Measurements from ENCODE around the gene UBE2C. TPM values are rescaled to one million over a fixed set of nuclear protein-coding genes. Genes with fewer than 3 reads are reported as not detected.

The UBE2C gene
- total RNA-seq, 2 experiments from 2014 or later = 251 to 261 TPM

DNA sequence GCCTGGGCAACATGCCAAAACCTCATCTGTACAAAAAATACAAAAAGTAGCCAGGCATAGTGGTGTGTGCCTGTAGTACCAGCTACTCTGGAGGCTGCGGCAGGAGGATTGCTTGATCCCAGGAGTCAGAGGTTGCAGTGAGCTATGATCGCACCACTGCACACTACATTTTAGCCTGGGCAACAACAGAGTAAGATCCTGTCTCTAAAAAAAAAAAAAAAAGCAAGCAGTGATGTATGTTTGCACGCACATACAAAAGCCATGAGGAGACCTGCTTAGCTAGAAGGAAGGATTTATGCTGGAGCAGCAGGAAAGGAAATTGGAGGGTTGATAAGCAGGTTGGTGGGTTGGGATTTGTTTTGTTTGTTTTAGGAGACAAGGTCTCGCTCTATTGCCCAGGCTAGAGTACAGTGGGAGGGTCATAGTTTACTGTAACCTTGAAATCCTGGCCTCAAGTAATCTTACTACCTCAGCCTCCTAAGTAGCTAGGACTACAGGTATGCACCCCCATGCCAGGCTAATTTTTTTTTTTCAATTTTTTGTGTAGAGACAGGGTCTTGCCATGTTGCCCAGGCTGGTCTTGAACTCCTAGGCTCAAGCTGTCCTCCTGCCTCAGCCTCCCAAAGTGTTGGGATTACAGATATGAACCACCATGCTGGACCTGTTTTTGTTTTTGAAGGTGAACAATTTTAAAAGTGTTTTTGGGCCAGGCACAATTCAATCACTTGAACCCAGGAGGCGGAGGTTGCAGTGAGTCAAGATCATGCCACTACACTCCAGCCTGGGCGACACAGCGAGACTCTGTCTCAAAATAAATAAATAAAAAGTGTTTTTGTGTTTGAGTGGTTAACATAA lies 49.0 kb downstream of the UBE2C start:
- H3K27me3 Mint-ChIP-seq (ENCODE audit: low read depth) = no peaks in the 10 kb centered on the region
- CTCF ChIA-PET = interaction anchor here (1.6 kb wide), 1 partner anchor 62 kb away, joined by 4 read pairs; no protein-coding TSS in a partner anchor
- H3K27ac Mint-ChIP-seq = no peak overlapping the region
- no peak for DNase-seq
- ATAC-seq = no peak
- H3K9me3 Mint-ChIP-seq (ENCODE audit: insufficient read depth) = no peaks in the 10 kb centered on the region
- peaks cover 31% of the 10 kb centered on the region for H3K4me1 Mint-ChIP-seq (ENCODE audit: low read depth)
- POLR2A ChIA-PET = no interaction called here
- no peak overlapping the region for H3K4me3 Mint-ChIP-seq
- peaks cover 4% of the 10 kb centered on the region for H3K36me3 Mint-ChIP-seq (ENCODE audit: low read depth)

DNA sequence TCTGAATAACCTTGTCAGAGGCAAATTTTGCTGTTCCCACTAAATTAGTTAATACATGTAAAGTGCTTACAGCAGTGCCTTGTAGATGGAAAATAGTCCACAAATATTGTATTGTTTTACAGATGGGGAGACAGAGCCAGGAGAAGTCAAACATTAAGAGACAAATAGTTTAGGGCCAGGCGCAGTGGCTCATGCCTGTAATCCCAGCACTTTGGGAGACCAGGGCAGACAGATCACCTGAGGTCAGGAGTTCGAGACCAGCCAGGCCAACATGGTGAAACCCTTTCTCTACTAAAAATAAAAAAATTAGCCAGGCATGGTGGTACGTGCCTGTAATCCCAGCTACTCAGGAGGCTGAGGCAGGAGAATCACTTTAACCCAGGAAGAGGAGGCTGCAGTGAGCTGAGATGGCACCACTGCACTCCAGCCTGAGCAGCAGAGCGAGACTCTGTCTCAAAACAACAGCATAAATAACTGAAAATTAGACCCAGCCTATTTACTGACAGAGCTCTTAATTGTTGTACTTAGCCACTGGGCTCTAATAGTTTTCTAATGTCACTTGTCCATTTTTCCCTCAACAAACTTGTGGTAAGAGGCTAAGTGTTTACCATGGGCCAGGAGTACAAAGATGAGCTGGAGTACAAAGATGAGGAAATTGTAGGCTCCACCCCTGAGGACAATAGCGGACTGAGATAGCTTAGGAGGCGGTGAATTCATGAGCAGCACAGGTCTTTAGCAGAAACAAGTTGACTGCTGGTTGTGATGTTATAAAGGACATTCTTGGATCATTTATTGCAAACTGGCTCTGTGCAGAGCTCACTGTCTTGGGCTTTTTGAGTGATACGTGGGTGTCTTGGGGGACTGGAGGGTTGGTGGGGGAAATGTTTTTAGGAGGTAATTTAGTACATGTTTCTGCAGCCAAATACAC lies 51.4 kb downstream of the UBE2C start:
- Mint-ChIP-seq H3K27me3 (ENCODE audit: low read depth) (no peaks in the 10 kb centered on the region), H3K9me3 (ENCODE audit: insufficient read depth) (no peaks in the 10 kb centered on the region), H3K27ac (no peak overlapping the region), H3K4me1 (ENCODE audit: low read depth) (peaks cover 14% of the 10 kb centered on the region), H3K4me3 (no peak overlapping the region), H3K36me3 (ENCODE audit: low read depth) (no peaks in the 10 kb centered on the region)
- ChIA-PET CTCF (interaction anchor here (0.6 to 1.1 kb wide), 2 partner anchors 23 to 27 kb away, joined by 3 read pairs; partner anchors contain the start of genes CTSA, NEURL2 and SPATA25), POLR2A (interaction anchor here (1.0 kb wide), 1 partner anchor 17 kb away, joined by 6 read pairs; the partner anchor contains the start of gene ZSWIM1)
- DNase-seq (no peak), ATAC-seq (no peak)

DNA sequence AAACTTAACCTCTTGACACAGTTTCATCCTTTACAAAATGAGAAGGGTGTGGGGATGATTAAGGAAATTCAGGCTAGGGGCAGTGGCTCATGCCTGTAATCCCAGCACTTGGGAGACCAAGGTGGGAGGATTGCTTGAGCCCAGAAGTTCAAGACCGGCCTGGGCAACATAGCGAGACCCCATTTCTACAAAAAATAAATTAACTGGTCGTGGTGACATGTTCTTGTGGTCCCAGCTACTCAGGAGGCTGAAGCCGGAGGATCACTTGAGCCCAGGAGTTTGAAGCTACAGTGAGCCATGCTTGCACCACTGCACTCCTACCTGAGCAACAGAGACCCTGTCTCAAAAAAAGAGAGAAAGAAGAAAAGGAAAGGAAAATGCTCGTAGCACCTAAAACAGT lies 54.0 kb downstream of the UBE2C start:
- no peak for DNase-seq
- Mint-ChIP-seq H3K4me1 (ENCODE audit: low read depth) (no peaks in the 10 kb centered on the region), H3K27me3 (ENCODE audit: low read depth) (no peaks in the 10 kb centered on the region), H3K4me3 (no peak overlapping the region), H3K9me3 (ENCODE audit: insufficient read depth) (no peaks in the 10 kb centered on the region), H3K36me3 (ENCODE audit: low read depth) (no peaks in the 10 kb centered on the region), H3K27ac (no peak overlapping the region)
- ChIA-PET POLR2A (interaction anchor here (0.7 kb wide), 1 partner anchor 54 kb away, joined by 3 read pairs; the partner anchor contains the start of gene UBE2C), CTCF (interaction anchor here (0.7 to 1.3 kb wide), 2 partner anchors 8 to 60 kb away, joined by 3 read pairs; no protein-coding TSS in a partner anchor)
- ATAC-seq = no peak

Other genes starting within 250 kb of the UBE2C start
- gene WFDC8, start 233.4 kb upstream of the UBE2C start, total RNA-seq = not detected
- gene WFDC10A, start 182.9 kb upstream of the UBE2C start, total RNA-seq = not detected
- gene WFDC9, start 181.4 kb upstream of the UBE2C start, total RNA-seq = not detected
- not detected for gene WFDC11, start 142.4 kb upstream of the UBE2C start, total RNA-seq
- gene WFDC13, start 110.6 kb upstream of the UBE2C start, total RNA-seq = not detected
- gene WFDC10B, start 107.6 kb upstream of the UBE2C start, total RNA-seq = not detected
- not detected for gene SPINT4, start 90.3 kb upstream of the UBE2C start, total RNA-seq
- gene WFDC3, start 20.8 kb upstream of the UBE2C start, total RNA-seq = not detected
- 10 to 100 TPM; 34.7 to 34.8 TPM for gene DNTTIP1, start 20.7 kb upstream of the UBE2C start, total RNA-seq
- gene TNNC2, start 14.7 kb downstream of the UBE2C start, total RNA-seq = not detected
- 1 to 10 TPM; 1.6 to 1.7 TPM for gene SNX21, start 21.2 kb downstream of the UBE2C start, total RNA-seq
- 10 to 100 TPM; 29.3 to 32.1 TPM for gene ACOT8, start 44.7 kb downstream of the UBE2C start, total RNA-seq
- gene ZSWIM3, start 45.0 kb downstream of the UBE2C start, total RNA-seq = 1 to 10 TPM; 5.1 to 5.8 TPM
- gene ZSWIM1, start 68.6 kb downstream of the UBE2C start, total RNA-seq = 1 to 10 TPM; 7.0 TPM
- gene SPATA25, start 75.0 kb downstream of the UBE2C start, total RNA-seq = 1 to 10 TPM in 1 of 2 experiments, under 1 TPM in 1; 0.76 to 1.4 TPM
- gene NEURL2, start 78.6 kb downstream of the UBE2C start, total RNA-seq = 1 to 10 TPM; 1.1 to 1.3 TPM
- 10 to 100 TPM; 63.4 to 64.1 TPM for gene CTSA, start 78.7 kb downstream of the UBE2C start, total RNA-seq
- 1 to 10 TPM; 2.2 to 2.8 TPM for gene PLTP, start 99.5 kb downstream of the UBE2C start, total RNA-seq
- 10 to 100 TPM; 40.3 to 41.2 TPM for gene PCIF1, start 122.0 kb downstream of the UBE2C start, total RNA-seq
- 10 to 100 TPM; 33.1 to 34.5 TPM for gene ZNF335, start 159.6 kb downstream of the UBE2C start, total RNA-seq
- gene MMP9, start 196.3 kb downstream of the UBE2C start, total RNA-seq = not detected
- gene SLC12A5, start 216.6 kb downstream of the UBE2C start, total RNA-seq = 1 to 10 TPM; 1.3 to 1.7 TPM

All from activated CD8-positive, alpha-beta T cell treated with anti-CD3 and anti-CD28 coated beads, Interleukin-2, amount 10 ng/mL, durations not matched to agents 7 days and 5 days (primary cell).